K562 (cell line): ENCODE measurements around the gene GARNL3. TPM values are rescaled to one million over a fixed set of nuclear protein-coding genes. Genes with fewer than 3 reads are reported as not detected.
A peak's percentile ranks its signal among the peaks of the same experiment; 100 is the strongest.

Source experiments
- CBFA2T3 ChIP-seq: fragments of 450-650 bp; IDR thresholded peaks from 2 replicates; pipeline ENCODE4 v1.6.1; 2017
- ETV5 ChIP-seq: sonication (generic); formaldehyde crosslinking; IDR thresholded peaks from 2 replicates; pipeline ENCODE4 v1.4.0; 2020; ENCODE audit warnings: low read depth, mild to moderate bottlenecking, missing genetic modification reagents
- FOXJ3 ChIP-seq: sonication (generic); formaldehyde crosslinking; IDR thresholded peaks from 2 replicates; pipeline ENCODE4 v1.4.0; 2020; ENCODE audit warnings: mild to moderate bottlenecking, missing genetic modification reagents
- HDAC1 ChIP-seq, 2 experiments: fragments of 450-650 bp; IDR thresholded peaks; 2 replicates each; pipeline ENCODE4 v1.6.1; 2016 to 2017; ENCODE audit warnings: inconsistent platforms in 1 of 2, mild to moderate bottlenecking in 1 of 2, moderate library complexity in 1 of 2
- HNRNPH1 ChIP-seq: fragments of 200-400 bp; formaldehyde crosslinking; optimal IDR thresholded peaks from 2 replicates; pipeline ENCODE3; 2017; ENCODE audit warnings: low read depth, mild to moderate bottlenecking, low read length, moderate library complexity
- MAFK ChIP-seq: IDR thresholded peaks from 2 replicates; pipeline ENCODE4 v1.6.1; 2011; ENCODE audit warnings: low read length, improper control_type of control experiment
- MEF2D ChIP-seq: conservative IDR thresholded peaks from 2 replicates; pipeline ENCODE4 v1.6.1; 2016; ENCODE audit warnings: low read depth, missing genetic modification characterization, missing compliant biosample characterization
- MTF1 ChIP-seq: fragments of 250-450 bp; sonication (Bioruptor Pico); IDR thresholded peaks from 2 replicates; pipeline ENCODE4 v1.9.0; 2021; ENCODE audit warnings: moderate library complexity, mild to moderate bottlenecking, inconsistent platforms, borderline replicate concordance
- NFE2 ChIP-seq: IDR thresholded peaks from 2 replicates; pipeline ENCODE4 v1.6.1; 2014; ENCODE audit warnings: antibody characterized with exemption, low read depth
- RBM25 ChIP-seq: fragments of 200-400 bp; formaldehyde crosslinking; IDR thresholded peaks from 2 replicates; pipeline ENCODE4 v1.6.1; 2018; ENCODE audit warnings: low read length, low read depth, moderate library complexity; ENCODE audit not compliant: severe bottlenecking
- XRCC3 ChIP-seq: fragments of 450-650 bp; IDR thresholded peaks from 2 replicates; pipeline ENCODE4 v1.6.1; 2017; ENCODE audit warnings: mild to moderate bottlenecking, moderate library complexity
- ZFPM2 ChIP-seq: fragments of 250-450 bp; sonication (Bioruptor Pico); IDR thresholded peaks from 2 replicates; pipeline ENCODE4 v1.5.1; 2022; ENCODE audit warnings: mild to moderate bottlenecking
- ZNF583 ChIP-seq: fragments of 250-450 bp; sonication (Bioruptor Pico); IDR thresholded peaks from 2 replicates; pipeline ENCODE4 v1.4.0; 2020
- ZNF696 ChIP-seq: fragments of 250-450 bp; sonication (Bioruptor Pico); conservative IDR thresholded peaks from 2 replicates; pipeline ENCODE4 v1.4.0; 2020; ENCODE audit warnings: mild to moderate bottlenecking, moderate library complexity
- ZNF766 ChIP-seq: fragments of 200-800 bp; sonication (Bioruptor generic); conservative IDR thresholded peaks from 2 replicates; pipeline ENCODE4 v1.6.1; 2016; ENCODE audit warnings: missing genetic modification characterization, missing compliant biosample characterization
- polyA plus RNA-seq, 8 experiments: library from polyadenylated mRNA; depleted of rRNA in 4 of 8; stranded (reverse) in 5 of 8; unstranded in 3 of 8; fragments of >200 nt; fragmentation: Nextera tagmentation in 2 of 8; fragmentation: Illumina TruSeq in 1 of 8; extraction: Ambion mirVana in 2 of 8; extraction: Trizol in 1 of 8; gene quantifications; 2 replicates each; pipeline versions ENCODE4 v1.2.1 to v1.2.3, GENCODE V29; 2011 to 2014; ENCODE audit warnings: inconsistent platforms in 1 of 8, missing spikeins in 1 of 8
- total RNA-seq, 7 experiments: library from RNA; depleted of rRNA in 6 of 7; stranded (reverse); fragments of >200 nt in 6 of 7; fragmentation: Illumina TruSeq in 2 of 7; extraction: Trizol in 2 of 7; gene quantifications; 2 replicates each; pipeline versions ENCODE4 v1.2.1 to v1.2.3, GENCODE V29; 2011 to 2021; ENCODE audit warnings: low replicate concordance in 1 of 7
- TF ChIP-seq, protein P1 (sequence below), 2 experiments: fragments of 450-650 bp; conservative IDR thresholded peaks; 2 replicates each; pipeline ENCODE4 v1.6.1; 2017; ENCODE audit warnings: mild to moderate bottlenecking in 2 of 2, moderate library complexity in 2 of 2
- TF ChIP-seq, protein P2 (sequence below): IDR thresholded peaks from 3 replicates; pipeline ENCODE4 v1.6.1; 2011; ENCODE audit warnings: borderline replicate concordance, mild to moderate bottlenecking, moderate library complexity; ENCODE audit not compliant: insufficient read length; ENCODE audit errors: extremely low read depth
- TF ChIP-seq, protein P3 (sequence below): sonication (generic); formaldehyde crosslinking; IDR thresholded peaks from 2 replicates; pipeline ENCODE4 v1.5.0; 2020; ENCODE audit warnings: missing genetic modification reagents
- TF ChIP-seq, protein P4 (sequence below), 2 experiments: fragments of 200-800 bp in 1 of 2; sonication (Bioruptor generic) in 1 of 2; sonication (generic) in 1 of 2; formaldehyde crosslinking in 1 of 2; IDR thresholded peaks in 1 of 2; conservative IDR thresholded peaks in 1 of 2; 2 replicates each; pipeline versions ENCODE4 v1.5.0 to v1.6.1; 2016 to 2020; ENCODE audit warnings: missing compliant biosample characterization in 1 of 2, missing genetic modification characterization in 1 of 2, missing genetic modification reagents in 1 of 2
- TF ChIP-seq, protein P5 (sequence below): fragments of 250-450 bp; sonication (Bioruptor Pico); IDR thresholded peaks from 2 replicates; pipeline ENCODE4 v1.9.0; 2021; ENCODE audit warnings: mild to moderate bottlenecking
- TF ChIP-seq, protein P6 (sequence below): fragments of 450-650 bp; IDR thresholded peaks from 2 replicates; pipeline ENCODE4 v1.6.1; 2018; ENCODE audit warnings: mild to moderate bottlenecking, low read depth; ENCODE audit not compliant: partially characterized antibody

The GARNL3 gene
- total and polyA plus RNA-seq, 9 of the 15 experiments (the other 6 are each of a cell fraction or from before 2014, with no cell fraction given) = 0.35 to 2.7 (median 1.6) TPM

DNA sequence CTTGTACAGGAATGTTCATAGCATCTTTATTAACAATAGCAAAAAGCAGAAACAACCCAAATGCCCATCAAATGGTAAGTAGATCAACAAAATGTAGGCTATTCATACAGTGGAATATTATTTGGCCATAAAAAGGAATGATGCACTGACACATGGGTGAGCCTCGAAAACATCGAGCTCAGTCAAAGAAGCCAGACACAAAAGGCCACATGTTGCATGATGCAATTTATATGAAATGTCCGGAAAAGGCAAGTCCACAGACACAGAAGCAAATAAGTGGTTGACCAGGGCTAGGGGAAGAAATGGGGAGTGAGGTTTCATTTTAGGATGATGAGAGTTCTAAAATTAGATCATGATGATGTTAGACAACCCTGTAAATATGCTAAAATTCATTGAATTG is 115.9 kb downstream of the GARNL3 start (continued):
- TF ChIP-seq, protein P1, sequence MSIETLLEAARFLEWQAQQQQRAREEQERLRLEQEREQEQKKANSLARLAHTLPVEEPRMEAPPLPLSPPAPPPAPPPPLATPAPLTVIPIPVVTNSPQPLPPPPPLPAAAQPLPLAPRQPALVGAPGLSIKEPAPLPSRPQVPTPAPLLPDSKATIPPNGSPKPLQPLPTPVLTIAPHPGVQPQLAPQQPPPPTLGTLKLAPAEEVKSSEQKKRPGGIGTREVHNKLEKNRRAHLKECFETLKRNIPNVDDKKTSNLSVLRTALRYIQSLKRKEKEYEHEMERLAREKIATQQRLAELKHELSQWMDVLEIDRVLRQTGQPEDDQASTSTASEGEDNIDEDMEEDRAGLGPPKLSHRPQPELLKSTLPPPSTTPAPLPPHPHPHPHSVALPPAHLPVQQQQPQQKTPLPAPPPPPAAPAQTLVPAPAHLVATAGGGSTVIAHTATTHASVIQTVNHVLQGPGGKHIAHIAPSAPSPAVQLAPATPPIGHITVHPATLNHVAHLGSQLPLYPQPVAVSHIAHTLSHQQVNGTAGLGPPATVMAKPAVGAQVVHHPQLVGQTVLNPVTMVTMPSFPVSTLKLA (conservative IDR thresholded peaks at IDR 0.05) = 0 out of 4 replicates have a peak, but pooled peaks of 1 of the 2 experiments have one; percentile 20
- TF ChIP-seq ZNF696 (CRISPR knock-in tag) (no peak), ZNF766 (0 out of 2 replicates have a peak, but pooled peaks have one; percentile 35), MAFK (no peak), XRCC3 (no peak), RBM25 (peak; percentile 15), CBFA2T3 (no peak), MTF1 (CRISPR knock-in tag) (no peak), HNRNPH1 (no peak), HDAC1 (IDR thresholded peaks at IDR 0.05) (no peak), ZNF583 (CRISPR knock-in tag) (no peak), ZFPM2 (CRISPR knock-in tag) (no peak), MEF2D (no peak), NFE2 (no peak), FOXJ3 (CRISPR knock-in tag) (no peak), ETV5 (no peak)
- TF ChIP-seq, protein P2, sequence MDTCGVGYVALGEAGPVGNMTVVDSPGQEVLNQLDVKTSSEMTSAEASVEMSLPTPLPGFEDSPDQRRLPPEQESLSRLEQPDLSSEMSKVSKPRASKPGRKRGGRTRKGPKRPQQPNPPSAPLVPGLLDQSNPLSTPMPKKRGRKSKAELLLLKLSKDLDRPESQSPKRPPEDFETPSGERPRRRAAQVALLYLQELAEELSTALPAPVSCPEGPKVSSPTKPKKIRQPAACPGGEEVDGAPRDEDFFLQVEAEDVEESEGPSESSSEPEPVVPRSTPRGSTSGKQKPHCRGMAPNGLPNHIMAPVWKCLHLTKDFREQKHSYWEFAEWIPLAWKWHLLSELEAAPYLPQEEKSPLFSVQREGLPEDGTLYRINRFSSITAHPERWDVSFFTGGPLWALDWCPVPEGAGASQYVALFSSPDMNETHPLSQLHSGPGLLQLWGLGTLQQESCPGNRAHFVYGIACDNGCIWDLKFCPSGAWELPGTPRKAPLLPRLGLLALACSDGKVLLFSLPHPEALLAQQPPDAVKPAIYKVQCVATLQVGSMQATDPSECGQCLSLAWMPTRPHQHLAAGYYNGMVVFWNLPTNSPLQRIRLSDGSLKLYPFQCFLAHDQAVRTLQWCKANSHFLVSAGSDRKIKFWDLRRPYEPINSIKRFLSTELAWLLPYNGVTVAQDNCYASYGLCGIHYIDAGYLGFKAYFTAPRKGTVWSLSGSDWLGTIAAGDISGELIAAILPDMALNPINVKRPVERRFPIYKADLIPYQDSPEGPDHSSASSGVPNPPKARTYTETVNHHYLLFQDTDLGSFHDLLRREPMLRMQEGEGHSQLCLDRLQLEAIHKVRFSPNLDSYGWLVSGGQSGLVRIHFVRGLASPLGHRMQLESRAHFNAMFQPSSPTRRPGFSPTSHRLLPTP = no peak
- TF ChIP-seq, protein P3, sequence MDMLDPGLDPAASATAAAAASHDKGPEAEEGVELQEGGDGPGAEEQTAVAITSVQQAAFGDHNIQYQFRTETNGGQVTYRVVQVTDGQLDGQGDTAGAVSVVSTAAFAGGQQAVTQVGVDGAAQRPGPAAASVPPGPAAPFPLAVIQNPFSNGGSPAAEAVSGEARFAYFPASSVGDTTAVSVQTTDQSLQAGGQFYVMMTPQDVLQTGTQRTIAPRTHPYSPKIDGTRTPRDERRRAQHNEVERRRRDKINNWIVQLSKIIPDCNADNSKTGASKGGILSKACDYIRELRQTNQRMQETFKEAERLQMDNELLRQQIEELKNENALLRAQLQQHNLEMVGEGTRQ (CRISPR knock-in tag) = no peak
- TF ChIP-seq, protein P4, sequence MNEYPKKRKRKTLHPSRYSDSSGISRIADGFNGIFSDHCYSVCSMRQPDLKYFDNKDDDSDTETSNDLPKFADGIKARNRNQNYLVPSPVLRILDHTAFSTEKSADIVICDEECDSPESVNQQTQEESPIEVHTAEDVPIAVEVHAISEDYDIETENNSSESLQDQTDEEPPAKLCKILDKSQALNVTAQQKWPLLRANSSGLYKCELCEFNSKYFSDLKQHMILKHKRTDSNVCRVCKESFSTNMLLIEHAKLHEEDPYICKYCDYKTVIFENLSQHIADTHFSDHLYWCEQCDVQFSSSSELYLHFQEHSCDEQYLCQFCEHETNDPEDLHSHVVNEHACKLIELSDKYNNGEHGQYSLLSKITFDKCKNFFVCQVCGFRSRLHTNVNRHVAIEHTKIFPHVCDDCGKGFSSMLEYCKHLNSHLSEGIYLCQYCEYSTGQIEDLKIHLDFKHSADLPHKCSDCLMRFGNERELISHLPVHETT (CRISPR knock-in tag; conservative IDR thresholded peaks at IDR 0.05 in 1 of 2, IDR thresholded peaks at IDR 0.05 in 1 of 2) = no peak
- TF ChIP-seq, protein P5, sequence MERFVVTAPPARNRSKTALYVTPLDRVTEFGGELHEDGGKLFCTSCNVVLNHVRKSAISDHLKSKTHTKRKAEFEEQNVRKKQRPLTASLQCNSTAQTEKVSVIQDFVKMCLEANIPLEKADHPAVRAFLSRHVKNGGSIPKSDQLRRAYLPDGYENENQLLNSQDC (CRISPR knock-in tag) = no peak
- TF ChIP-seq, protein P6, sequence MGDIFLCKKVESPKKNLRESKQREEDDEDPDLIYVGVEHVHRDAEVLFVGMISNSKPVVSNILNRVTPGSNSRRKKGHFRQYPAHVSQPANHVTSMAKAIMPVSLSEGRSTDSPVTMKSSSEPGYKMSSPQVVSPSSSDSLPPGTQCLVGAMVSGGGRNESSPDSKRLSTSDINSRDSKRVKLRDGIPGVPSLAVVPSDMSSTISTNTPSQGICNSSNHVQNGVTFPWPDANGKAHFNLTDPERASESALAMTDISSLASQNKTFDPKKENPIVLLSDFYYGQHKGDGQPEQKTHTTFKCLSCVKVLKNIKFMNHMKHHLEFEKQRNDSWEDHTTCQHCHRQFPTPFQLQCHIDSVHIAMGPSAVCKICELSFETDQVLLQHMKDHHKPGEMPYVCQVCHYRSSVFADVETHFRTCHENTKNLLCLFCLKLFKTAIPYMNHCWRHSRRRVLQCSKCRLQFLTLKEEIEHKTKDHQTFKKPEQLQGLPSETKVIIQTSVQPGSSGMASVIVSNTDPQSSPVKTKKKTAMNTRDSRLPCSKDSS = no peak
